DMS79 (cell line): ENCODE results near the gene CSTPP1.

ENCODE experiments used
- DNase-seq: peaks from one replicate; lab custom pipeline; 2025; lab: John Stamatoyannopoulos, UW

Gene CSTPP1

DNA sequence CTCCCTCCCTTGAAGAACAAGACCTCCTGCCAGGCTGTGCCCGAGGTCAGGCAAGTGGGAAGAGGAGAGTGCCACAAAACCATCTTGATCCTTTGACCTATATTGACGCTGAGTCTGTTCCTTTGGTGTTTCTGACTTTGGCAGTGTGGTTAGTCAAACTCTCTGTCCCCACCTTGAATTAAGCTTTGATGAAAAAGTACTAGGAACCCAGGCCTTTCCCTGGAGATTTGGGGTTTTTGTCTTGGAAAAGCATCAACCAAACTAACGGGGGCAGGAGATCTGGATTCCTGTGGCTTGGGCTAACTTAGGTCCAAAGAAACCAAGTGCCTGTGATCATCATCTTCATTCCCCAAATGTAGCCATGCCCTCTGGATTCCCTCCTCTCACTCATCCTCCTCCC lies 199.8 kb downstream of the CSTPP1 start:
- no peak for DNase-seq

DNA sequence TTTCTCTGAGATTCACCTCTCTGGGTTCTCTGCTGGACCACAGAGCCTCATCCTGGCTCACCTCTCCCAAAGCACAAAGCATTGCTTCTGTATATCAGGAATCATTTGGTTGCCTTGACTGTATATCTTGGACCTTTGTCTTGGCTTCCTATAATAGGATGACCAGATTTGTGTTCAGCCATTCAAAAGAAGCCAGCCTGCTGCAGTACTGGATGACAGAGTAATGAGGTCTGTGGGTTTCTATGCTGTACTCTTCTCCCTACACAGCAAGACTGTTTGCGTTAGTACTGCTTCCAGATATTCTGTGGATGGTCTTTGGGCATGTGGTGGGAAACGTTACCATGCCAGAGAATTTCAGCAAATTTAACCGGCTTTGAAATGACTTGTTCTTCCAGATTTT lies 200.4 kb downstream of the CSTPP1 start:
- no peak for DNase-seq

DNA sequence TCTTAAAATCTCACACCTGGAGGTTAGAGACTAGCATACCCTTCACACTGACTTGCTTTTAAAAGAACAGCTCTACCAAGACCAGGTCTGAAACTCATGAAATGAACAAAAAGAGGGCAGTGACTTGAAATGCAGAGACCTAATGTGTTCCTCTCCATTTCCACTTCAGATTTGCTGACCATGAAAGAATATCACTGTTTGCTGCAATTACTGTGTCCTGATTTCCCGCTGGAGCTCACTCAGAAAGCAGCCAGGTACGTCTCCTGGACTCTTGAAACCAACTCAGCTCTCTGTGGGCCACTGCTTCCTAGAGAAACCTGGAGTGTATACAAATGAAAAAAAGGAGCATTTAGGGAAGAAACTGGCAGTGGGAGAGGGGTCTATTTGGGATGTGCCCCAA lies 200.9 kb downstream of the CSTPP1 start:
- DNase-seq: peak; percentile 59

DNA sequence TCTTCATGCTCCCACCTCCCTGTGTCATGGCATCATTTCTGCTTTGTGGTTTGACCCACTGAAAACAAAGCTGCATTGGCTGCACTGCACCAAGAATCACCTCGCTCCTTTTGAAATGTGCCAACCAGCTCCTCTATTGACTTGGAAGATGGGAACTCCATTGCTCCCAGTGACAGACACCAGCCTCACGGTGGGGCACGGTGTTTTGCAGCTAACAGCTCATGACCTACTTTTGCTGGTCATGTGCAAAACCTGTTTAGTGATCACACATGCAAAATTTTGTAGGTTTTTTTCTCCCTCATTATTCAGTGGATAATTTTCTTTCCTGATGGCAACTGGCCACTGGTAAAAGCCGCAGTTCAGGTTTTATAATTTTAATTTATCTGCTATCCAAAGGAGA lies 203.3 kb downstream of the CSTPP1 start:
- no peak for DNase-seq

DNA sequence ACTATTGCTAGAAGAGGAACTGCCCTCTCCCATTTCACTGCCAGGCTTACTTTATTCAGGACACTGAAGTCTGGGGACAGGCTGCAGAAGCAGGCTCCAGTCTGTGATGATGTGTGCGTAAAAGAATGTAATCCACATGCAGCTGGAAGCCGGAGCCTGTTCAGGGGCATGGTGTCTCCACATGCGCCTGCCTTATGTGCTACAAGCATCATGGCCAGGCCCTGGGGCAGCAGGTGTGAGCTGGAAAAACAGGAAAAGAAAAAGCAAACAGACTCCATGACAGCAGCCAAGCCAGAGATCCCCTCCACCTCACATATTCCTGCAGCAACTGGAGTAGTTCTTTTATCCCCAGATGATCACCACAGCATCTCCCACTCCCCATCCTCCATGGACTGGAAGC lies 206.8 kb downstream of the CSTPP1 start:
- no peak for DNase-seq

DNA sequence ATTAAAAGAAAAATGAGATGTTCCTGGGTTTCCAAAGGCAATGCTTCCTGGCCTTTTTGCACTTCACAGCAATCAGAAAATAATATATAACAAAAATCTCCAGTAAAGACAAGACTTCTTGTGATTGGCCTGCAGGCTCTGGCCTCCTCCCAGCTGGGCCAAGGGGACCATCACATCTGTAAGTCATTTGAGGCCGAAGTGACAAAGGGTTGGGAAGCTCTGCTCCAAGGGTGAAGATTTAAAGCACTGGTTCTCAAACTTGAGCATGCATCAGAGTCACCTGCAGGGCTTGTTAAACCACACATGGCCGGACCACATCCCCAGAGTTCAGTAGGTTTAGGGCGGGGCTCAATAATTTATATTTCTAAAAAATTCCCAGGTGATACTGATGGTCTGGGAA lies 208.0 kb downstream of the CSTPP1 start:
- no peak for DNase-seq

DNA sequence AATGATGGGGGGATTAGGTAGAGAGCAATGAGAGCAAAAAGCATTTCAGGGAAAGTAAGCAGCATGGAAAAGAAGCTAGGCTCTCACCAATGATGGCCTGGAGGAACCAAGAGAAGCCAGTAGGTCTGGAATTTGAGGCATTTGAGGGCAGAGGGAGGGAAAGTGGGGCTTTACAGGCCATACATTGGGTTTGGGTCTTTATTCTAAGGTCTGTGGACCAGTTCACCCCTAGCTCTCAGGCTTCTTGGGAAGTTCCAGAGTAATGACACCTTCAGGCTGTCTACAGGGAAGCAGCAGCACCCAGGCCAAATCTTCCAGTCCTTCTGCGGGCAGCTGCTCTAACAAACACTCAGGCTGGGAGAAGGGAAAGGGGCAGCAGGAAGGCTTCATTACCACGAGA lies 210.7 kb downstream of the CSTPP1 start:
- no peak for DNase-seq

DNA sequence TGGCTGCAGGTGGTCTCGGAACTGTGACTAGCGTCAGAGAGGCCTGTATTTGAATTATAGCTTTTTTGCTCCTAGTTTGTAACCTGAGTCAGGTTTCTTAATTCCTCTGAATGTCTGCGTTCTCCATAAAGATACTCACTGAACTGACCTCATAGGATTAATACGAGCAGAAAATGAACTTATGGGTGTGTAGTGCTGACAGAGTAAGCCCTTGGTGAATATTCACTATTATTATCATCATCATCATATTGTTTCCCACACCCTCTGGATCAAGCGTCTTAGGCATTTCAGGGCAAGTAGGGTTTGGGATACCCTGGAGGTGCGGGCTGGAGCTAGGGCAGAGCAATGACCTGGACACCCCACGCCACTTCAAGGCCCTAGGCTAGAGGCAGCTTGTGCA lies 211.1 kb downstream of the CSTPP1 start:
- no peak for DNase-seq

DNA sequence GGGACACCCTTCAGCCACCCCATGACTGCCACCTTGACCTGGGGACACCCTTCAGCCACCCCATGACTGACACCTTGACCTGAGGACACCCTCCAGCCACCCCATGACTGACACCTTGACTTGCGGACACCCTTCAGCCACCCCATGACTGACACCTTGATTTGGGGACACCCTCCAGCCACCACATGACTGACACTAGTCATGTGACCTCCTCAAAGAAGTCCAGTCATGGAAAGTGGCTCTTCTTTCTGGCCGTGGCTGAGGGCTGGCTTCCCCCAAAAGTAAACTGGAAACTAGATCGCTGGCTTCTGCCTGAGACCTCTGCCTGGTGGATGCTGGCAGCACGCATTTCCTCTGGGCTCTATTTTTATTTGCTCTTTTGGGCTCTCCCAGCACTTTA lies 211.7 kb downstream of the CSTPP1 start:
- no peak for DNase-seq

DNA sequence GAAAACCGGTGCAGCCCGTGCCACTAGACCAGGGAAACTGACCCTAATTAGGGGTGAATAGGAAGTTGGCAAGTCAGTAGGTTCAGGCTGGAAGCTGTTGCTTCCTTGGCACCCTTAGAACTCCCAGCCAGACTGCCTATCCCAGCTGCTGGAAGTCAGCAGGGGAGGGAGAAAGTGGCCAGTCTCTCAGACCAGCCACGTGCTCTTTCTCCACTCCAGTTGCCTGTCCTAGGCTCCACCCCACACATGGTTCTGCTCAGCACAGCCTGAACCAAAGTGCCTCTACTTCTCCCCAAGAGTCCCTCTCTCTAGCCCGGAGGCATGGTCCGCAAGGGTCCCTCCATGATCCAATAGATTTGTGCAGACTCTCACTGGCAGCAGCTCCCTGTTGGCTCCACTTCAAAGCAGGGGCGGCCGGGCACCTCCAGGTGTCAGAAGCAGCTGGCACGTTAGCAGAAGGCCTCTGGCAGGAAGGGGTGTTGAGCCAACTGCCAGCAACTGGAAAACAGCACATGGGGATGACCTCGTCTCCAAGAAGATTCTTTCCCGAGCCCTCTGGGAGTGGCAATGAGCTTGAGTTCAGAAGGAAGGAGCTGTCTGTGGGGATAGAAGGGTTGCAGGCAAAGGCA lies 212.5 kb downstream of the CSTPP1 start:
- DNase-seq: peak; percentile 50

DNA sequence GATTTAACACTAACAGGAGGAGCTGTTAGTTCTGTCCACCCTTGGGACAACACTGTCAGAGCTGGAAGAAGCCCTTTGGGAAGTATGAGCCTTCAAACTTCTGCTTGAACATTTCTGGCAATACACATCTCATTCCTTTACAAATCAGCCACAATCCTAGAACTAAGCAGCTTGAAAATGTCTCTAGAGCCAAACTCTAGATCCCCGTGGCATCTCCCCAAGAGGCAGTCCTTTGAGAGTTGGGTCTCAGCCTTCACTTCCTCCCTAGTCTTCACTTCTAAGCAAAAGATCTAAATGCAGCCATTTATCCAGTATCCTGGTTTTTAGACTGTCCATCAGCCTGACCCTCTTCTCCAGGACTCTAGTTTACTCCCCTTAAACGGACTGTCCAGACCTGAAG lies 213.2 kb downstream of the CSTPP1 start:
- no peak for DNase-seq

DNA sequence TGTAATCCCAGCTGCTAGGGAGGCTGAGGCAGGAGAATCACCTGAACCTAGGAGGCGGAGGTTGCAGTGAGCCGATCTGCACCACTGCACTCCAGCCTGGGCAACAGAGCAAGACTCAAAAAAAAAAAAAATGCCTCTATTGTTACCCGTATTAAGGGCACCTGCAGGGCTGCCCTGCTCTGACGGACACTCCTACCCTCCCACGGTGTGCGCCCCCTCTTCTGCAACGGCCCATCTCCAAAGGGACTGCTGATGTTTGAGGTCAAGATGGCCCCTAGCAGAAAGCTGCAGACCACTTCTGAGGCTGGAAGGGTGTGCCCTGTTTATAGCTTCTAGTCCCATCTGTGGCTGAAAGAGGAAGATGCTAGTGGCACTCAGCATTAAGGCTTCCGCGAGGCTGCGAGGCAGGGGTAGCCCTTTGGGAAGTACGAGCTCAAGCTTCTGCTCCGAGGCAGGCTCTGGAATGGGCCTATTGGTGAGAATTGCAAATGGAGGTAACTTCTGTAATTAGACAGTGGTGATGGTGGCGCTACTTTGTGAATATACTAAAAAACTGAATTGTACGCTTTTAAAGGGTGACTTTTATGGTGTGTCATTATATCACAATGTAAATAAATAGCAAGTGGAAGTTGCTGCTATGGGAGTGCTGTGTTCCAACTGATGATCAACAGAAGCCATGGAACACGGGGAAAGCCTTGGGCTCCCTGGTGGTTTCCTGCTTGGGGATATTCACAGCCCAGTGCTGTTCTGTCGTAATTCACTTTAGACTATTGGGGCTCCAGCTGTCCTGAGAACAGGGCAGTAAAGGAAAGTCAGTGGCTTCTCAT lies 215.8 kb downstream of the CSTPP1 start:
- no peak for DNase-seq

DNA sequence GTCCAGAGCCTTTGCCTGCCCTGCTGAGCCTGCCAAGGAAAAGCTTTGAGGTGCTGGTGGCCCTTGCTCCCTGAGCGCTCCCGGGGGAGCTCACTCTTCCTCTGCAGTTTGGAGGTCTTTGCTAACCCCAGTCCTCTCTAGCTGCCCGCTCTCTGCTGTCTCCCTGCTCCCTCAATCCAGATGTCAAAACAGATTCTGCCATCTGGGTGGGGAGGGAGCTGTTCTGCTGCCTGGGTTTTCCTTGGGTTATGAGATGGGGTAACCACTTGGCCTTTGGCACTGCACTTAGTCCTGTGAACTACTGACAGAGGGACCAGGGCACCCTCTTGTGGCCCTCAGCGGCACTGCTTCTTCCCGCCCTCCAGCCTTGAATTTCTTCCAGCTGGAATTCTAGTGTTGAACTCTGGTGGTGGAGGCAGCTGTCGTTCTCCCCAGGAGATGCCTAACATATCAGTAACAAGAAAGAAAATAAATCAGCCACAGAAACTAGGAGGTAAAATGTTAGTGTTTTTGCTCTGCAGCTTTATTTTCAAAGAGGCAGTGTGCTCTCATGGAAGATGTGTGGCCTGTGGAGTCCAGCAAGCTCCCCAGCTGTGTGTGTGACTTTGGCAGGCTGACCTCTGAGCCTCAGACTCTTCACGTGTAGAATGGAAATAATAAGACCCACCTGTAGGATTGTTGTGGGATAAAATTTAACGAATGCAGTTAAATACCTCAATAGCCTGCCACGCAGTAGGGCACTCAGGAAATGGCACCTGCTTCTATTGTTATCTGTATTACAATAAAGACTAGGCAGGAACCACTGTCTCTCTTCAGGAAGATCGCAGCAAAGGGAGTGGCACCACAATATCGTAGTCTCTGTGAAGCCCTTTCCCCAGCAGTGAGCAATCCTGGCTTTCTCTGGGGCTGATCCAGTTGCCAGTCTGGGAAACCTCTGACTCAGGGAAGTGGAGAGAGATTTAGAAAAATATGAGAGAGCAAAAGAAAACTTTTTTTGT lies 216.7 kb downstream of the CSTPP1 start:
- DNase-seq: peak; percentile 55

DNA sequence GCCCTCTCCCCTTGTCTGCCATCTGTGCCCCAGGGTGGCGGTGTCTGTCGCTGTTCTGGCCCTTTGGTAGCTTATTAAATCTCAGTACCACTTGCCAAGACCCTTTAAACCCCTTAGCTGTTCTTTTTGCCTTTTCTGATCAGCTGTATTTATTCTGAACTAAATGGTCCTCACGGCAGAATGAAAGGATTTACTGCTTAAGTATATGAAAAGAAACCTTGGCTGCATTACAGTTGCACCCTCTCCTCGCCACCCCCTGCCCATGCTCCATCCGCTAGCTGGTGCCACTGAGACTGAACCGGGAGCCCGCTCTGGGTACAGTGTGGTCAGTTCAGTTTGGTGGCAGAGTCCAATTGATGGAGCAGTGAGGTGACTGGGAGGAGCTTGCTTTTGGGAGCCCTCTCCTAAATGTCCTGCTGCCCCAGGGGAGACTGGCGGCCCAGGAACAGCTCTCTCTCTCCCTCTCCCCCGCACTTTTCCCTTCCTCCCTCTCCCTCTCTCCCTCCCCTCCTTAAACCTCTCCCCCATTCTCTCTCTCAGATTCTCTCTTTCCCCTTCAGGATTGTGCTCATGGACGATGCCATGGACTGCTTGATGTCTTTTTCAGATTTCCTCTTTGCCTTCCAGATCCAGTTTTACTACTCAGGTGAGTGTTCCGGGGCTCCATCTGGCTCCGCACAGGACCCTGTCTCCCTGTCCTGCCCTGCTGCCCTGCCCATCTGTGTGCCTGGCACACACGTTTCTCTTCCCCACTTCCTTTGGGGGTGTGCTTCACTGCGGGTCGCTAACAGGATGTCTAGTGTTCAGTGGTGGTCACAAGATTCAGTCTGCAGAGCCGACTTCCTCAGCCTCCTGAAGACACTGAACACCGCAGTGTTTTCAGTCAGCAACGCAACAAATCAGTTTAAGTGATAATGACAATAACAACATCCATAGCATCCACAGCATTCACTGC lies 218.3 kb downstream of the CSTPP1 start:
- no peak for DNase-seq

DNA sequence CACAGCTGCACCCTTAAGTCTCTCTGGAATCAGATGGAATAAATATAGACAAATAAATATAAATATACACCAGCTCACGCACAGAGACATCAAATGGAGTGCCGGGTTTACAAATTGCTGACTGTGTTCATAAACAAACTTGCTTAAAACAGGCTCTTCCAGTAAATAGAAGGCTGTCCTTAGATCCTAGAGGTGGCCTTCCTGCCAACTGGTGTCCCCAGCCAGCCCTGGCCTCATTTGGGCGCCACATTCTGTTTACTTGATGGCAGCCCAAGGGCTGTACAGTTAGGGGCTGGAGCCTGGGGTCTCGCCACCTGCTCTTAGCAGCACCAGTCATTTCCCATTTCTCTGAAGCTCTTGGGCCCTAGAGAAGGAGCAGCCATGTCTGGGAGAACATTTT lies 219.3 kb downstream of the CSTPP1 start:
- no peak for DNase-seq

DNA sequence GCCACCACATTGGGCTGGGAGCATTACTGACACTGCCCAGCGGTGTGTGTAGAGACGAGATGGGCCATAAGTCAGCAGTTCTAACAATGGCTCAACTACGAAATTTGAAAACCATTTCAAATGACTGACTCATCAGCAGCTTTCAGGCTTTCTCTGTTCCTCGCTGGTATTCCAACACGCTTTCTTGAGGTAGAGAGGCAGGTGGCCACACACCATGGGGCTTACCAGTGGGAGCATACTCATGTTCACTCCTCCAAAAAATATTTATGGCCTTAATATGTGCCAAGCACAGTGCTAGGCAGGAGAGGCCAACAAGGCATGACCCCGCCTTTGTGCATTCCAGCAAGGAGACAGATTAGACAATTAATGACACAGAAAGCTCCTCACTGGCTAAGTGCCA lies 219.8 kb downstream of the CSTPP1 start:
- no peak for DNase-seq

DNA sequence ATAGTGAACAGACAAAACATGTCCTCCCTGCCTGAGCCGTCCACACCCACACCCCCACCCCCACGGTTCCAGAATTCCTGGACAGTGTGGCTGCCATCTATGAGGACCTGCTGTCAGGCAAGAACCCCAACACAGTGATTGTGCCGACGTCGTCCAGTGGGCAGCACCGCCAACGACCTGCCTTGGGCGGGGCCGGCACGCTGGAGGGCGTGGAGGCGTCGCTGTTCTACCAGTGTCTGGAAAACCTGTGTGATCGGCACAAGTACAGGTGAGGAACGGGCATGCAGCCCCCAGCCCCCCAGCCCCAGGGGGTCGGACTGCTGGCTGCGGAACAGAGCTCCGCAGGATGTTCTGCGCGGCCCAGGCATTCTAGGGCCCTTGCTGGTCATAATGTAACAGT lies 220.4 kb downstream of the CSTPP1 start:
- DNase-seq: no peak

DNA sequence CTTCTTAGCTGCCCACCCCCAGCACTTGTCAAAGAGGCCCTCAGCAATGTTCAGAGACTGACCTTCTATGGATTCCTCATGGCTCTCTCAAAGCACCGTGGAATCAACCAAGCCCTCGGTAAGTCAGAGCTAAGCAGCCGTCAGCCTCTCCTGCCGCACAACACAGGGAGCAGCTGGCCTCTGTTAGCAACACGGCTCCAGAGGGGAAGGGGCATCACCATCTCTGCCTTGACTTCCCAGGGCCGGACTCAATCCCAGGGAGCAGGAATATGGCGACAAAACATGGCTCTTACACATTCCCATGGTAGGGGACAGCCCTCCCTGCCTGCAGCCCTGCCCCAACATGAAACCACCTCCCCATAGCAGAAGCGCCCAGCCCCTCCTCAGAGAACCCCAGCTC lies 221.2 kb downstream of the CSTPP1 start:
- no peak for DNase-seq

DNA sequence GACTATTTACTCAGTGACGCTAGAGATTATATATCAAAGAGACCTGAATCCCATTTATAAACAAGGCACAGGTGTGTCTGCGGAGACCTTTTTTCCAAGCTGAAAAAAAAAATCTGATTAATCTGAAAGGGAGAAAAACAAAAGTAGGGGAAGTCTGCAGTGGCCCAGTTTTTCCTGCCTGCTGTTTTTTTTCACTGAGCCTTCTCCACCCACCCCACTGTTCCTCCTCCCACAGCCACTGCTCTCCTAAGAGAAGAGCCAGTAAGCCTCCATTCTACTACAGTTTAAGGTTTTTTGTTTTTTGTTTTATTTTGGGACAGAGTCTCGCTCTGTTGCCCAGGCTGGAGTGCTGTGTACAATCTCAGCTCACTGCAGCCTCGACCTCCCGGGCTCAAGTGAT lies 221.7 kb downstream of the CSTPP1 start:
- no peak for DNase-seq

DNA sequence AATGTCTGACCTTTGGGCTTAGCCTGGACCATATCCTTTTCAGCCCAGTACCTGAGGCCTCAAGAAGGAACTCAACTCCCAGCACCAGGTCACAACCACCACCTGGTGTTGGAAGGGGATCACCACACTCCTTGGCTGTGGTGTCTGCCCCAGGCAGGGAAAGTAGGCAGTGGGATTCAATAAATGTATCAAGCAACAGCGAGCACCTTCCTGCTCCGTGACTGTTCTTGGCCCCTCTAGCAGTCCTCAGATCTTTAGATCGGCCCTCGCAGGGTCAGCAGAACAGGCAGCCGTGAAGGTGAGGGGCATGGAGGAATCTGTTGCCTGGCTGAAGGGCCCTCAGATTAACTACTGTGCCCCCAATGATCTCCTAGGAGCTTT lies 224.2 kb downstream of the CSTPP1 start:
- no peak for DNase-seq

DNA sequence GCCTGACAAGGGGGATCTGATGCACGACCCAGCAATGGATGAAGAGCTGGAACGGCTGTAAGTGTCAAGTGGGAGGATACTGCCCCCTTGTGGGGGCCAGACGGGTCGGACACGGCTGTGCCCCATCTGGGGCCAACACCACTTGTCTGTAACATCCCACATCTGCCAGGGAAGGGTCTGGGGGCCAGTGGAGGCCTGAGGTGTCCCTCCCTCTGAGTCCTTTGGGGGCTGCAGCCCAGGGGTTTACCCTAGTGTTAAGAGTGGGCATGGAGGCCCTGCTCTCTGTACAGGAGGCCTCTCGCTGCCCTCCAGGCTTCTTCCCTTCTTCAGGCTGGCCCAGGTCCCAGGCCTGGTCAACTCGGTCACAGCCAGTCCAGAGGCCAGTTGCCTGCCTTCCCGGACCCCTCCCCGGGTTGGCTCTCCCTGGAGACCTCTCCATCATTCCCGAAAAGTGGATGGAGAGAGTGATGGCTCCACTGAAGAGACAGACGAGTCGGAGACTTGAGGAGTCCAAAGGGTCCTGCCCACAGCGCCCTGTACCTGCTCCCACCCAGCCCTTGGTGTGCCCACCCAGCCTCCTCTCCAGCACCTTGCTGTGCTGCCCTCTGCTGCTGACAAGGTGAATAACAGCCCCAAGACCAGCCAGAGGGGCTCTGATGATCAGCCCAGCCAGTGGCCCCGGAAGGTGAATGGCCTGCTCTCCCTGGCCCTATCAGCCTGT lies 224.7 kb downstream of the CSTPP1 start:
- DNase-seq: peak; percentile 46
